Measurements from ENCODE around the gene SMAD7.

Gene SMAD7

GRCh38 chr18:48887905-48888772 lies 62.6 kb downstream of the SMAD7 start:
- TF ChIP-seq, protein P1, sequence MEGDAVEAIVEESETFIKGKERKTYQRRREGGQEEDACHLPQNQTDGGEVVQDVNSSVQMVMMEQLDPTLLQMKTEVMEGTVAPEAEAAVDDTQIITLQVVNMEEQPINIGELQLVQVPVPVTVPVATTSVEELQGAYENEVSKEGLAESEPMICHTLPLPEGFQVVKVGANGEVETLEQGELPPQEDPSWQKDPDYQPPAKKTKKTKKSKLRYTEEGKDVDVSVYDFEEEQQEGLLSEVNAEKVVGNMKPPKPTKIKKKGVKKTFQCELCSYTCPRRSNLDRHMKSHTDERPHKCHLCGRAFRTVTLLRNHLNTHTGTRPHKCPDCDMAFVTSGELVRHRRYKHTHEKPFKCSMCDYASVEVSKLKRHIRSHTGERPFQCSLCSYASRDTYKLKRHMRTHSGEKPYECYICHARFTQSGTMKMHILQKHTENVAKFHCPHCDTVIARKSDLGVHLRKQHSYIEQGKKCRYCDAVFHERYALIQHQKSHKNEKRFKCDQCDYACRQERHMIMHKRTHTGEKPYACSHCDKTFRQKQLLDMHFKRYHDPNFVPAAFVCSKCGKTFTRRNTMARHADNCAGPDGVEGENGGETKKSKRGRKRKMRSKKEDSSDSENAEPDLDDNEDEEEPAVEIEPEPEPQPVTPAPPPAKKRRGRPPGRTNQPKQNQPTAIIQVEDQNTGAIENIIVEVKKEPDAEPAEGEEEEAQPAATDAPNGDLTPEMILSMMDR (conservative IDR thresholded peaks at IDR 0.05): no peak
- no peak for TF ChIP-seq ZFX (IDR thresholded peaks at IDR 0.05)
- no peak overlapping the region for H3K27ac ChIP-seq

GRCh38 chr18:48887294-48887904 lies 63.4 kb downstream of the SMAD7 start:
- H3K27ac ChIP-seq: no peak overlapping the region
- TF ChIP-seq ZFX (IDR thresholded peaks at IDR 0.05): no peak
- TF ChIP-seq, protein P1 (conservative IDR thresholded peaks at IDR 0.05): no peak

DNA sequence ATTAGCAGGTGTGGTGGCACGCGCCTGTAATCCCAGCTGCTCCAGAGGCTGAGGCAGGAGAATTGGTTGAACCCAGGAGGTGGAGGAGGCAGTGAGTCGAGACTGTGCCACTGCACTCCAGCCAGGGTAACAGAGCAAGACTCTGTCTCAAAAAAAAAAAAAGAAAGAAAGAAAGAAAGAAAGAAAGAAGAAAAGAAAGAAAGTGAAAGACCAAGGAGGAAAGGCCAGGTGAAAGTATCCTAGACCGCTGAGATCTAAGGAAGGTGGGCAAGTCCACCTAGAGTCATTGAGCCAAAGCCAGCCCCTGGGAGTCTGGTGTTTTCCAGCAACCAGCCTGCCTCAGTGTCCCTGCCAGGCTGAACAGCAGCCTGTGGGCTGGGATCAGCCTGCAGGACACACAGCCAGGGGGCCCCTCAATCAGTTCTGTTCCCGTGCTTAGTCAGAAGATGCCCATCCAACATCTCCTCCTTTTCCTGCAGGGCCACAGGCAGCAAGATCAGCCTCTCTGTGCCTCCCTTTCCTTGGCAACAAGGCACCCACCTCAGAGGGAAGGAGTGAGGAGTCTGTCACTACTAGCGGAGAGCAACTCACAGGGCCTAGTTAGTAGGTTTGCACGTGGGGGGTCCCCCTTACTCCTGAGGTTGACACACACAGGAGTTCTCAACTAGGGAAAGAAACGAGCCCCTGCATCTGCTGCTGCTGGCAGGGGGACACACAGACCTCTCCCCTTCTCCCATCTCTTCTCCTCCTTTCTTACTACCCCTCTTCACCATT lies 64.1 kb downstream of the SMAD7 start:
- TF ChIP-seq, protein P1 (conservative IDR thresholded peaks at IDR 0.05): no peak
- no peak overlapping the region for H3K27ac ChIP-seq

DNA sequence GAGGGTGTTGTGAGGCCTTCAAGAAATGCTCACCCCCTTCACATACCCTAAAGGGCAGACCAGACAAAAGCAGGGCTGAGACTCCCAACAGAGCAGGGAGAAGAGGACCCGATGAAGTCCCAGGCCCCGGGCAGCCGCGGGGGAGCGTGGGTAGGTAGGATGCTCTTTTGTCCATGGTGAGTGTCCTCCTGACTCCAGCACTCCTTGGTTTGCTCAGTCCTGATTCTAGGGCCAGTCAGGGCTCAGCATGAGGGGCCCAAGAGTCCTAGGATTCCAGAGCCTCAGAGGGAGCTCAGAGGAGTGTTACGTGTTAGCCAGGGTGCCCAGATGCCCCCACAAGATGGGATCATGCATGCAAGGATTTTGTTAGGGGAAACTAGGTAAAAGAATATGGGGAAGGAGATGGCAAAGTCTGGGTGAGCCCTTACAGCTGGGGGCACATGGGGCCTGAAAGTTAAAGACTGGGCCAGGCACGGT lies 64.8 kb downstream of the SMAD7 start:
- TF ChIP-seq ZFX (IDR thresholded peaks at IDR 0.05): no peak
- TF ChIP-seq, protein P1 (conservative IDR thresholded peaks at IDR 0.05): no peak

DNA sequence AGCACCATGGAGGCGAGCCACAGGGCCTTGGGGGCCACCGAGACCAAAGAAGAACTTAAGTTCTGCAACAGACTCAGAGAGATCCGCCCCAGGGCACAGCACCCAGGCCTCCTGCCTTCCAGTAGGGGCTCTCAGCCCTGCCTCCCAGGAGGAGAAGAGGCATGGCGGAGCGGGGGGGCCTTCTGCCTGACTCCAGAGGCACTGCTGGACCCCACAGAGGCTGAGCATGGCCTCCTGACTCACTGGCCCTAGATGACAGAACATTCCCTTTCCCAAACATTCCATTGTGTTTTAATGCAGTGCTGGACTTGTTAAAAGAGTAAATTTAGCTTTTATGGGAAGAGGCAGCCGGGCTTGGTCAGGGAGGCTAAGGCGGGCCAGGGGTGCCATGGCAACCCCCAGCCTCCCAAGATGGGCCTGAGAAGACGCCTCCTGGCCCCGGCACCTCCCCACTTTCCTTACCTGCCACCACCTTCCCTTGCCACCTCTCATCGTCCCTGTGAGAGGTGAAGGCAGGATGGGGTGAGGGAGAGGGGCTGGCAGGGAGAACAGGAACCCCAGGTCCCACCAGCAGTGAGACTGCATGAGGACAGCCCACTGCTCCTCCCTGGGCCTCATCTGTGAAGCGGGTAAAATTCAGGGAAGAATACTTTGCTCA lies 65.4 kb downstream of the SMAD7 start:
- TF ChIP-seq ZFX (IDR thresholded peaks at IDR 0.05): no peak
- TF ChIP-seq, protein P1 (conservative IDR thresholded peaks at IDR 0.05): no peak

More for the DNA sequence above, 64.8 kb downstream of the SMAD7 start:
- H3K27ac ChIP-seq: no peak overlapping the region

DNA sequence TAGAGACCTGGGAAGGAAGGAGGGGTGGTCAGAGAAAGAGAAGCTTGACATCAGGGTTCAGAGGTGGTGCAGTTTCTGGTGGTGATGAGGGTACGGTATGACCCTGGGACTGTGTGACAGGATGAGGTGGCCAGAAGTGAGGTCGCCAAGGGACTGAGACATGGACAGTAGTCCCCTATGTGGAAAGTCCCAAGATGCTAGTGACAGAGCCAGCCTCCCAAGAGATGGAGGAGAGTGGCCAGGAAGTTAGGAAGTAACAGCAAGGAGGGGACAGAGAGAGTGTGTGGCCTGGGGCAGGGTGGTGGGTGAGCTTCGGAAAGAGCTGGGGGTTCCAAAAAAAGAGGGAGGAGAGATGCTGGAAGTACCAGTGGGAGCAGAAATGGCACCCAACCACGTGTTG lies 66.0 kb downstream of the SMAD7 start:
- no peak overlapping the region for H3K27ac ChIP-seq
- TF ChIP-seq, protein P1 (conservative IDR thresholded peaks at IDR 0.05): no peak
- no peak for TF ChIP-seq ZFX (IDR thresholded peaks at IDR 0.05)

More for the DNA sequence above, 65.4 kb downstream of the SMAD7 start:
- H3K27ac ChIP-seq: no peak overlapping the region
